Measurements from ENCODE around the gene ASB10. TPM values are rescaled to one million over a fixed set of nuclear protein-coding genes. Genes with fewer than 3 reads are reported as not detected.

ASB10 gene
- total and polyA plus RNA-seq, 3 donors from 2014 or later: 0.18 to 0.39 TPM; not detected in 1

- TF ChIP-seq CTCF (IDR thresholded peaks at IDR 0.05) (no peak), POLR2A (IDR thresholded peaks at IDR 0.05) (no peak)
- Histone ChIP-seq H3K27ac (no peak overlapping the region), H3K36me3 (ENCODE audit: low read depth, missing control alignments) (no peaks in the 10 kb centered on the region), H3K4me1 (no peaks in the 10 kb centered on the region), H3K4me3 (no peak overlapping the region), H3K9me3 (no peaks in the 10 kb centered on the region), H3K27me3 (no peaks in the 10 kb centered on the region)
- WGBS, 2 donors: 93 to 99% methylated on average over 9 of the region's 9 CpGs
- DNase-seq: no peak
- intact Hi-C loops (cut with DNase I; ENCODE audit: low total_unique reads): no loop called here
Measured at GRCh38 chr7:151202836-151203235, 15.8 kb upstream of the ASB10 start.

- Histone ChIP-seq H3K4me1 (no peaks in the 10 kb centered on the region), H3K4me3 (no peak overlapping the region), H3K27me3 (no peaks in the 10 kb centered on the region), H3K9me3 (no peaks in the 10 kb centered on the region), H3K27ac (no peak overlapping the region), H3K36me3 (ENCODE audit: low read depth, missing control alignments) (no peaks in the 10 kb centered on the region)
- intact Hi-C loops (cut with DNase I; ENCODE audit: low total_unique reads): no loop called here
- no peak for DNase-seq
- 89 to 98% methylated on average over 4 of the region's 4 CpGs for WGBS, 2 donors
- no peak for TF ChIP-seq POLR2A (IDR thresholded peaks at IDR 0.05)
- TF ChIP-seq CTCF (IDR thresholded peaks at IDR 0.05): no peak
Measured at GRCh38 chr7:151201751-151202150, 14.7 kb upstream of the ASB10 start.

- TF ChIP-seq POLR2A (IDR thresholded peaks at IDR 0.05): no peak
- no peak for TF ChIP-seq CTCF (IDR thresholded peaks at IDR 0.05)
- H3K36me3 ChIP-seq (ENCODE audit: low read depth, missing control alignments): no peaks in the 10 kb centered on the region
- H3K27me3 ChIP-seq: no peaks in the 10 kb centered on the region
- H3K27ac ChIP-seq: no peak overlapping the region
- DNase-seq: no peak
- no peaks in the 10 kb centered on the region for H3K4me1 ChIP-seq
- WGBS, 2 donors: 83 to 91% methylated on average over 3 of the region's 3 CpGs
- H3K9me3 ChIP-seq: no peaks in the 10 kb centered on the region
- intact Hi-C loops (cut with DNase I; ENCODE audit: low total_unique reads): no loop called here
- no peak overlapping the region for H3K4me3 ChIP-seq
Measured at GRCh38 chr7:151201344-151201743, 14.3 kb upstream of the ASB10 start.

GRCh38 chr7:151198945-151199848 is 12.1 kb upstream of the ASB10 start:
- 48 to 52% methylated on average over 12 to 30 of the region's 30 CpGs for WGBS, 2 donors

More at GRCh38 chr7:151198945-151199848, 12.1 kb upstream of the ASB10 start:
- Histone ChIP-seq H3K27me3 (no peaks in the 10 kb centered on the region), H3K27ac (peak overlapping the region in 1 of 2 donors; percentile 24), H3K36me3 (ENCODE audit: low read depth, missing control alignments) (no peaks in the 10 kb centered on the region), H3K4me1 (no peaks in the 10 kb centered on the region), H3K4me3 (no peak overlapping the region), H3K9me3 (no peaks in the 10 kb centered on the region)
- intact Hi-C loops (cut with DNase I; ENCODE audit: low total_unique reads): no loop called here
- TF ChIP-seq CTCF (IDR thresholded peaks at IDR 0.05): no peak
- no peak for TF ChIP-seq POLR2A (IDR thresholded peaks at IDR 0.05)
- peak; percentile 24 for DNase-seq
